RWPE1 (cell line): ENCODE results near the gene TBC1D20.
A peak's percentile ranks its signal among the peaks of the same experiment; 100 is the strongest.

Experiments used
- CTCF ChIA-PET: fragments of 350-600 bp; sonication (Branson Sonifier 250); formaldehyde crosslinking; extraction: SDS; loops from one replicate; lab custom pipeline; 2021; lab: Yijun Ruan, JAX
- POLR2A ChIA-PET: fragments of 400-600 bp; formaldehyde crosslinking; extraction: SDS; loops from one replicate; lab custom pipeline; 2020; ENCODE audit warnings: antibody characterized with exemption; ENCODE audit not compliant: low non-redundant PET; lab: Yijun Ruan, JAX
- DNase-seq: peaks from one replicate; pipeline ENCODE4 v3.0.0; 2012; ENCODE audit warnings: low spot score
- H3K27ac ChIP-seq: fragments of 450-650 bp; 2 replicates; pipeline ENCODE4 v1.5.1; 2017
- TF ChIP-seq, protein P1 (sequence below): fragments of 450-650 bp; conservative IDR thresholded peaks from 2 replicates; pipeline ENCODE4 v1.5.1; 2017; ENCODE audit warnings: low read depth, mild to moderate bottlenecking

The TBC1D20 gene

DNA sequence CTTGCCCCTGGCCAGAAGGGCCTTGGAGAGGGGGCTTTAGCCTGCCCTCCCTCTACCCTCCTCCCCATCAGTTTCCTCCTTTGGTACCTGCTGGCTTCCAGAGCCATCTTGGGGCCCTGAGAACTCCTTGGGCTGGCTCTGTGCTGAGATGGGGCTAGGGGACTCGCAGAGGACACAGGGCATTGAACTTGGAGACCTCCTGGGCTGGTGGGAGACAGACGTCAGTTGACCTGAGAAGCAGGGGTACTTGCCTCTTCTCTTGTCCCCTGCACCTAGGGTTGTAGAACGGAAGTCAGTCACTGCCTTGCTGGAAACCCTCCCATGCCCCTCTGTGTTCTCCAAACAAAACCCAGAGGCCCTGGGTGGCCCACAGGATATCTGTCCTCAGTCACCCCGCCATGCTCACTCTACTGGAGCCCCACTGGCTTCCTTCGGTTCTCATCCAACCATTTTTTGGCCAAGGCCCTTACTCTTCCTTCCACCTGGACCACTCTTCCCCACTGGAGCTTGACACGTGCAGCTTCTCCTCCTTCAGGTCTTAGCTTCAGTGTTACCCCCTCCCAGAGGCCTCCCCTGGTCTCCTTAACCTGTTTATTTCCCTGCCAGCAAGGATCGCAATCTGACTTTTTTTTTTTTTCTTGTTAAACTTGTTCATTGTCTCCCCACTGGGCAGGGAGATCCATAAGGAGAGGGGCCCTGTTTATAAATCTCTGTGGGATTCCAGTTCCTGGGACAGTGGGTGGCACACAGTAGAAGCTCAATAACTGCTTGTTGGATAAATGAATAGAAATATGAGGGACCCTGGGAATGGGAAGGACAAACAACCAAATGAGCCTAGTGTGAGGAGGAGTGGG, 53.3 kb downstream of the TBC1D20 start:
- ChIA-PET CTCF (no interaction called here), POLR2A (no interaction called here)
- H3K27ac ChIP-seq, result peak overlapping the region; percentile 91
- DNase-seq, result no peak
- TF ChIP-seq, protein P1, sequence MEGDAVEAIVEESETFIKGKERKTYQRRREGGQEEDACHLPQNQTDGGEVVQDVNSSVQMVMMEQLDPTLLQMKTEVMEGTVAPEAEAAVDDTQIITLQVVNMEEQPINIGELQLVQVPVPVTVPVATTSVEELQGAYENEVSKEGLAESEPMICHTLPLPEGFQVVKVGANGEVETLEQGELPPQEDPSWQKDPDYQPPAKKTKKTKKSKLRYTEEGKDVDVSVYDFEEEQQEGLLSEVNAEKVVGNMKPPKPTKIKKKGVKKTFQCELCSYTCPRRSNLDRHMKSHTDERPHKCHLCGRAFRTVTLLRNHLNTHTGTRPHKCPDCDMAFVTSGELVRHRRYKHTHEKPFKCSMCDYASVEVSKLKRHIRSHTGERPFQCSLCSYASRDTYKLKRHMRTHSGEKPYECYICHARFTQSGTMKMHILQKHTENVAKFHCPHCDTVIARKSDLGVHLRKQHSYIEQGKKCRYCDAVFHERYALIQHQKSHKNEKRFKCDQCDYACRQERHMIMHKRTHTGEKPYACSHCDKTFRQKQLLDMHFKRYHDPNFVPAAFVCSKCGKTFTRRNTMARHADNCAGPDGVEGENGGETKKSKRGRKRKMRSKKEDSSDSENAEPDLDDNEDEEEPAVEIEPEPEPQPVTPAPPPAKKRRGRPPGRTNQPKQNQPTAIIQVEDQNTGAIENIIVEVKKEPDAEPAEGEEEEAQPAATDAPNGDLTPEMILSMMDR, result no peak

DNA sequence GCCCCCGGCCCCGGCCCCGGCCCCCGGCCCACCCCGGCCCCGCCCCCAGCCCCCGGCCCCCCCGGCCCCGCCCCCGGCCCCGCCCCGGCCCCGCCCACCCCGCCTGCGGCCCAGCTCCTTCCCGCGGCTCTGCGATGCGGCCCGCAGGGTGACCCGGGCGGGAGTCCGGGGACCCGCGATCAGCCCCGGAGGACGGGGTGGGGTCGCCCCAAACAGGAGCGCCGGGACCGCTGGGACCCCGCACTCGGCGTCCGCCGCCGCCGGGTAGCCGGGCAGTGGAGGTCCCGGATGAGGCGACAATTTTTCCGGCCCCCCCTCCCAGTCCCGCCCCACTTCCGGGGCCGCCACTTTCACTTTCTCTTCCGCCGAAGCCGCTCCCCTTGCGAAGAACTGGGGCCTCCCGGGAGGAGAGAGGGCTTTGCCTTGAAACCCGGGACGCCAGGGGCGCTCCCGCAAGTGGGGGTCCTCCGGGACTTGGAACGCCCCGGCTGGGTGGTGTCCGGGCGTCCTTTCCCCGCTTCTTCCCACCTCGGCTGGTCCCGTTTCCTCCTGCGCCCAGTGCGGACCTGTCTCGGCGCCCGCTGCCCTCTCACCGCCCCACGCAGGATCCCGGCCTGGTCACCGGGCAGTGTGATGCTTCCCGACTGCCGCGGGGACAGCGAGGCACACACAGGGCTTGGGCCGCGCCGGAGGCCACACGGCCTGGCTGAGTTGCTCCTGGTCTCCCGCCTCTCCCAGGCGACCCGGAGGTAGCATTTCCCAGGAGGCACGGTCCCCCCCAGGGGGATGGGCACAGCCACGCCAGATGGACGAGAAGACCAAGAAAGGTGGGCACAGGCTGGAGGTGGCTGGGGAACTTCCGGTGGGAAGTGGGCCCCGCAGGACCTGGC, 54.1 kb downstream of the TBC1D20 start, which contains the start of gene RBCK1:
Gene RBCK1, plus strand, starts transcription at position 347 of the 890 bp plus-strand sequence. Its CDS starts 459 bp downstream, at position 806.
- ChIA-PET POLR2A (interaction anchor here (0.6 to 1.1 kb wide), 6 partner anchors 9 to 36 kb away, joined by 3 to 7 read pairs (median 4); partner anchors contain the start of gene TRIB3), CTCF (interaction anchor here (1.2 kb wide), 1 partner anchor 23 kb away, joined by 4 read pairs; no protein-coding TSS in a partner anchor)
- DNase-seq, result peak; percentile 98
- TF ChIP-seq, protein P1, result no peak
- H3K27ac ChIP-seq, result peak within 1 kb of the TSS; percentile 91

DNA sequence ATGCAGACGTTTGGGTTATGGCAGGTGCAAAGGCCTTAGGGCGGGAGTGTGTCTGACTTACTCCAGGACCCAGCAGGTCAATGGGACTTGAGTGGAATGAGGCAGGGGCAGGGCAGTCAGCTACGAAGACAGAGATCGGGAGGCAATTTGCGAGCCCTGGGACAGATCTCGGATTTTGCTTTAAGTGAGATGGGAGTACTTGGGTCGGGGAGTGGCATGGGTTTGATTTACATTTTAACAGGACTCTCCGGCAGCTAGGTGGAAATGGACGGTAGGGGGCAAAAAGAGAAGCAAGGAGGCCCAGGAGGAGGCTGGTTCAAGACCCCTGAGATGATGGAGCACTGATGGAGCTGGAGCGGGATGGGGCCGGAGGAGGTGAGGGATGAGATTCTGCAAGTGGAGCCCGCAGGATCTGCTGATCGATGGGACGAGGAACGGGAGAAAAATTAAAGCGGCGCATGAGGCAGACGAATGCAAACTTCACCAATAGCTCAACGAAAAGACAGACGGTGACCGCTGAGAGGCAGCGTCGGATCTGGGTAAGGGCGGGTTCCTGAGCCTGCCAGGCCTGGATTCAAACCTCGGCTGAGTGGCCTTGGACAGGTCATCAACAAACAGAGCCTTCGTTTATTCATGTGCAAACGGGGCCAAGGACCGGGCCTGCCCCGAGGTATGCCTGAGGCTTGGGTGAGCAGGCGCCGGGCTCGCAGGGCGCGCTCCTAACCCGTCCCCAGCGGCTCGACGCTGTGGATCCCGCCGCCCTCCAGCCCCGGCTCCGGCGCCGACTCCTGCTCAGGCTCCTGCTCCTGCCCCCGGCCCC, 55.0 kb downstream of the TBC1D20 start:
- CTCF ChIA-PET, result interaction anchor here (0.6 to 1.2 kb wide), 5 partner anchors 9 to 205 kb away, joined by 3 to 6 read pairs (median 4); no protein-coding TSS in a partner anchor
- POLR2A ChIA-PET, result interaction anchor here (0.5 to 1.1 kb wide), 7 partner anchors 9 to 35 kb away, joined by 3 to 7 read pairs (median 4); partner anchors contain the start of gene TRIB3

DNA sequence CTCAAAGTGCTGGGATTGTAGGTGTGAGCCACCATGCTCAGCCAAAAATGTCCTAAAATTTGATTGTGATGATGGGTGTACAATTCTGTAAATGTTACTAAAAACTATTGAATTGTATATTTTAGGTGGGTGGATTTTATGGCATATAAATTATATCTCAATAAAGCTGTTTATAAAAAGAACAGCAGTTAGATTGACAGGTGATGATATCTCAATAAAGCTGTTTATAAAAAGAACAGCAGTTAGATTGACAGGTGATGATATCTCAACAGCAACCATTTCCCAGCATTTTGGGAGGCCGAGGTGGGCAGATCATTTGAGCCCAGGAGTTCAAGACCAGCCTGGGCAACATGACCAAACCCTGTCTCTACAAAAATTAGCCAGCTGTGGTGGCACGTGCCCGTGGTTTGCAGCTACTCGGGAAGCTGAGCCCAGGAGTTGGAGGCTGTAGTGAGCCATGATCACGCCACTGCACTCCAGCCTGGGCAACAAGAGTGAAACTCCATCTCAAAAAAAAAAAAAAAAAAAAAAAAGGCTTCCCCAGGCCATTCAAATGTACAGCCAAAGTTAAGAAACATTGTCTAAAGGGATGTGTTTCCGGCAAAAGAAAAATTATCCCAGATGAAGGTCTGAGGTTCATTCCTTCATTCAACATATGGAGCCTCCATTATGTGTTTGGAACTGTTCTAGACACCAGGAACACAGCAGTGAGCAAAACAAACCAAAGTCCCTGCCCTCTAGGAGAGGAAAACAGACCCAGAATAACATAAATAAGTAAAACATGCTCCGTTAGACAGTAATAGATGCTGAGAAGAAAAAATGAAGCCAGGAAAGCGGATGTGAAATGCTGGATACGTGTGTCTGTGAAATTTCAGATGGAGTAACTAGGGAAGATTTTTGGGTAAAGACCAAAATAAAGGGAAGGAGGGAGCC, 55.9 kb downstream of the TBC1D20 start:
- TF ChIP-seq, protein P1, result no peak
- H3K27ac ChIP-seq, result peak overlapping the region; percentile 91
- no peak for DNase-seq
- CTCF ChIA-PET, result interaction anchor here (0.6 to 1.2 kb wide), 3 partner anchors 8 to 25 kb away, joined by 3 to 6 read pairs (median 4); no protein-coding TSS in a partner anchor
- POLR2A ChIA-PET, result interaction anchor here (0.5 to 1.1 kb wide), 4 partner anchors 26 to 50 kb away, joined by 3 to 4 read pairs (median 4); partner anchors contain the start of gene TRIB3

More for the DNA sequence above, 55.0 kb downstream of the TBC1D20 start:
- no peak for DNase-seq
- TF ChIP-seq, protein P1, result no peak
- H3K27ac ChIP-seq, result peak overlapping the region; percentile 91

DNA sequence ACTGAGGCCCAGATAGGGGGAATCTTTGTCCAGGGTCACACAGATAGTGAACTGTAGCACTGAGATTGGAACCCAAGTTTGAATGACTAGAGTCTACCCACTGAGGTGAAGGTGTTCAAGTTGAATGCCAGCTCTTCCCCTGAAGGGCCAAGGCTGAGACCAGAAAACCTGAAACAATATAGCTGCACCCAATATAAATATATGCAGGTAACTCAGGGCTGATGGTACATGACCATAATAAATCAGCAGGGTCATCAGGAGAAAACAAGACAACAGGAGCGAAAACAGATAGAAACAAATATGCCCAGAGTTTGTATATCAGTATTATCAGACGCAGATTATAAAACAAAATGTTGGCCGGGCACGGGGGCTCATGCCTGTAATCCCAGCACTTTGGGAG, 58.2 kb downstream of the TBC1D20 start:
- TF ChIP-seq, protein P1, result no peak
- POLR2A ChIA-PET, result no interaction called here
- CTCF ChIA-PET, result interaction anchor here (1.1 kb wide), 1 partner anchor 42 kb away, joined by 4 read pairs; no protein-coding TSS in a partner anchor
- H3K27ac ChIP-seq, result no peak overlapping the region
- no peak for DNase-seq
